Aorta (tissue), 5 donors: ENCODE measurements around the gene NRG3. TPM values are rescaled to one million over a fixed set of nuclear protein-coding genes. Genes with fewer than 3 reads are reported as not detected.
A peak's percentile ranks its signal among the peaks of the same experiment; 100 is the strongest.

Experiments
- ATAC-seq: fragments of 200-7000 bp; cut with Tn5 transposase; one replicate; pipeline ENCODE4 v1.9.1; 2022; ENCODE audit warnings: moderate library complexity; ENCODE audit not compliant: low FRiP score
- DNase-seq, 2 donors: peaks; one replicate each; pipeline ENCODE4 v3.0.0-alpha.2; 2020
- H3K27ac ChIP-seq, 2 donors: one replicate each; pipeline ENCODE4 v1.5.1; 2013; ENCODE audit warnings: low read length in 2 of 2, mild to moderate bottlenecking in 2 of 2, moderate library complexity in 2 of 2, control low read depth in 1 of 2, inconsistent platforms in 1 of 2, low read depth in 1 of 2
- H3K27me3 ChIP-seq, 2 donors: one replicate each; pipeline ENCODE4 v1.6.1; 2013; ENCODE audit warnings: control low read depth in 1 of 2, low read length in 1 of 2, mild to moderate bottlenecking in 1 of 2, moderate library complexity in 1 of 2; ENCODE audit not compliant: insufficient read depth in 2 of 2, control insufficient read depth in 1 of 2
- H3K36me3 ChIP-seq, 2 donors: one replicate each; pipeline ENCODE4 v1.6.1; 2013; ENCODE audit warnings: control low read depth in 1 of 2, low read length in 1 of 2, mild to moderate bottlenecking in 1 of 2; ENCODE audit not compliant: insufficient read depth in 2 of 2, control insufficient read depth in 1 of 2
- H3K4me1 ChIP-seq, 2 donors: one replicate each; pipeline ENCODE4 v1.6.1; 2013; ENCODE audit warnings: low read length in 2 of 2, control low read depth in 1 of 2, mild to moderate bottlenecking in 1 of 2, moderate library complexity in 1 of 2; ENCODE audit not compliant: insufficient read depth in 2 of 2, control insufficient read depth in 1 of 2
- H3K4me3 ChIP-seq, 2 donors: one replicate each; pipeline ENCODE4 v1.5.1; 2013; ENCODE audit warnings: low read length in 2 of 2, control low read depth in 1 of 2, mild to moderate bottlenecking in 1 of 2
- H3K9me3 ChIP-seq: one replicate; pipeline ENCODE4 v1.6.1; 2013; ENCODE audit warnings: mild to moderate bottlenecking, low read length; ENCODE audit not compliant: control insufficient read depth
- WGBS, 2 donors: extraction: QIAGEN DNeasy Blood & Tissue Kit; methylation state at CpG; one replicate each; pipeline ENCODE4 v1.1.7; 2013; 5-methylcytosine and 5-hydroxymethylcytosine counted together
- intact Hi-C, 2 donors: fragments of 100-400 bp; cut with DNase I; formaldehyde crosslinking; loops; one replicate each; pipeline versions ENCODE4 v1.14.2 to v1.15.0; 2022
- long read RNA-seq, 2 donors: library from polyadenylated mRNA; unstranded; transcript quantifications; one replicate each; pipeline ENCODE4 v2.0.0, GENCODE V29; 2020 to 2021
- polyA plus RNA-seq, 2 donors: library from polyadenylated mRNA; stranded (reverse); fragments of 200-250 nt; gene quantifications; one replicate each; pipeline ENCODE4 v1.2.3, GENCODE V29; 2013
- total RNA-seq, 2 donors: library from RNA; stranded (reverse); fragmentation: NEBNext Ultra II Directional; extraction: Animal tissue kit (Norgen Biotek cat#: 25700); gene quantifications; one replicate each; pipeline ENCODE4 v1.2.1, GENCODE V29; 2021
- donor health status: healthy with polysubstance abuse.
- donor health status: Bipolar disorder and iron deficiency.
- donor health status: DM: no; HTN: no; CAD: no.
- donor health status: DM: no; HTN: no; CAD: no.
- donor health status: DM: yes; HTN: yes; CAD: no.

NRG3 gene
- under 1 TPM; 0.81 to 0.87 TPM for total RNA-seq
- polyA plus RNA-seq = 1 to 10 TPM in 1 of 2 donors, under 1 TPM in 1; 0.50 to 1.1 TPM
- long read RNA-seq, donor 1 = 0 reads
- long read RNA-seq, donor 2, partial matches to known transcripts = 0 of 4 reads
- long read RNA-seq, donor 2, other reads (novel, unspliced or antisense) = 4 of 4 reads

DNA sequence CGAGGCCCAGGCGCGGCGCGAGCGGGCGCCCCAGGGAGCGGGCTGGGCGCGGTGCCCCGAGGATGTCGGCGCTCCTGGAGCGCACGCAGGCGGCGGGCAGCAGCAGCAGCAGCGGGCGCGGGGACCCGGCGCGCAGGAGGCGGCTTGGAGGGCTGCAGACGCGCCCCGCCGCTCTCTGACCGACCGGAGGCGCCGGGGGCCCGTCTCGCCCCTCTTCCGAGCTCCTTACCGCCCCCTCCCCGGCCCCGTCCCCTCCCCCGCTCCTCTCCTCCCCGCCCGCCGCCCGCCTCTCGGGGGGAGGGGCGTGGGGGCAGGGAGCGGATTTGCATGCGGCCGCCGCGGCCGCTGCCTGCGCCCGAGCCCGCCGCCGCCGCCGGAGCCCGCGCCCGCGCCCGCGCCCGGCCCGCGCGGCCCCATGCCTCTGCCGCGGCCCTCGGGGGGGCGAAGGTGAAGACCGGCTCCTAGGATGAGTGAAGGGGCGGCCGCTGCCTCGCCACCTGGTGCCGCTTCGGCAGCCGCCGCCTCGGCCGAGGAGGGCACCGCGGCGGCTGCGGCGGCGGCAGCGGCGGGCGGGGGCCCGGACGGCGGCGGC lies at the start of gene NRG3:
NRG3 (plus strand) TSS at position 320 of the 592 bp plus-strand sequence.
- Histone ChIP-seq H3K36me3 (no peaks in the 10 kb centered on the region), H3K27ac (no peak within 1 kb of the TSS), H3K4me3 (peak within 1 kb of the TSS; percentile 4 to 76), H3K9me3 (no peaks in the 10 kb centered on the region), H3K27me3 (peaks cover 0 to 2% of the 10 kb centered on the region in 2 donors), H3K4me1 (no peaks in the 10 kb centered on the region)
- no peak for DNase-seq
- intact Hi-C loops = no loop called here
- WGBS, 2 donors = 1 to 3% methylated on average over 14 to 95 of the region's 95 CpGs
- no peak for ATAC-seq

DNA sequence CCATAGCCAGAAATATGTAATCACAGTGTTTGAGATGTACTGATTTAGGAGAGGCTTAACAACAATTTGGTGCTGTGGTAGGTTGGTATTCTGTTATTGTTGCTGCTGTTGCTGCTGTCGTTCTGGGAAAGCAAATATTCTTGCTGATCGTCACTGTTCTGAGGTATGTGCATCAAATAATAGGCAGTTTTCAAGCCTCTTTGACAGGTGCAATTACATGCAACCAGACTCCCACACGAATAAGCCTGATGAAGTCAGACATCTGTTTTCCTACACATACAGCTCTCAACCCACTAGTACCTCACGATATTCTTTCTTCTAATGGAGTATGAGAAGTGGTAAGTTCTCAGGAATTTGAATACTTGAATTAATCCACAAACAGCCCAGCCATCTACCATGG lies 46.7 kb upstream of the NRG3 start:
- Histone ChIP-seq H3K9me3 (peaks cover 3% of the 10 kb centered on the region), H3K27me3 (no peaks in the 10 kb centered on the region), H3K4me1 (no peaks in the 10 kb centered on the region), H3K4me3 (no peak overlapping the region), H3K36me3 (no peaks in the 10 kb centered on the region), H3K27ac (no peak overlapping the region)
- intact Hi-C loops = no loop called here
- ATAC-seq = no peak
- no peak for DNase-seq
- WGBS, 2 donors = 58 to 66% methylated on average over 4 of the region's 4 CpGs

DNA sequence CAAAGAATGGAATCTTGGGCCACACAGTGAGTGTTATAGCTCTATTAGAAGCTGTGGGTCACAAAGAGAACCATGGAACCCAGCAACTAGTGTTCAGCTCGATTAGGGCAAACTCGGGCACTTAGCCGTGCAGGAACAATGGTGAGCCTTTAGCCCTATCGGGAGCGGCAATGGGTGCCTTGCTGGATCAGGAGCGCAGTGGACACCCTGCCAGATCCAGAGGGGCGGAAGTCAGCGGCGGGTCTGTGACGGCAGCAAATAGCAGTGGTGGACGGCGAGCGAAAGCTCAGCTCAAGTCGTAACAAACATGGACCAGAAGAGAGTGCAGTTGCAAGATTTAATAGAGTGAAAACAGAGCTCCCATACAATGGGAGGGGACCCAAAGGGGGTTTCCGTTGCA lies 43.9 kb upstream of the NRG3 start:
- peak in 1 of 2 donors; percentile 57 for DNase-seq
- Histone ChIP-seq H3K27me3 (no peaks in the 10 kb centered on the region), H3K27ac (no peak overlapping the region), H3K9me3 (peaks cover 3% of the 10 kb centered on the region), H3K4me3 (no peak overlapping the region), H3K36me3 (no peaks in the 10 kb centered on the region), H3K4me1 (no peaks in the 10 kb centered on the region)
- intact Hi-C loops = no loop called here
- 92 to 97% methylated on average over 15 of the region's 15 CpGs for WGBS, 2 donors
- no peak for ATAC-seq

DNA sequence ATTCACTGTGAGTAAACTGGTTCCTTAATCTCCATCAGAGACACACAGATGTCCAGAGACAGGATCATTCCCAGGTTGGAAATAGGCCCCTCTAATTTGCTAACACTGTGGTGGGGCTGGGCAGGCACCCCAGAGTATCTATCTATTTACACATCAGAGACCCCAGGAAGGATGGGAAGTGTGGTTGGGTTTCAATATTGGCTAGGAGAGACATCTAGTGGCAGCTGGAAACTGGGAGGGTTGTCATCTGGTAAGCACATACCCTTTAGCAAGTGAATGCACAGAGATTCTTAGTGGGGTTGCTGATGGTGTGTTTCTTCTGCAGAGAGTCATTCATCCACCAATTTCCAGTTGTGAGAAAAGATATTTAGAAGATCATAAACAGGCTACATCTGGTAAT lies 36.0 kb upstream of the NRG3 start:
- no peaks in the 10 kb centered on the region for H3K9me3 ChIP-seq
- no peak overlapping the region for H3K27ac ChIP-seq
- H3K4me3 ChIP-seq = no peak overlapping the region
- no peak for DNase-seq
- no peaks in the 10 kb centered on the region for H3K36me3 ChIP-seq
- no peaks in the 10 kb centered on the region for H3K27me3 ChIP-seq
- no peaks in the 10 kb centered on the region for H3K4me1 ChIP-seq
- intact Hi-C loops = no loop called here
- ATAC-seq = no peak

DNA sequence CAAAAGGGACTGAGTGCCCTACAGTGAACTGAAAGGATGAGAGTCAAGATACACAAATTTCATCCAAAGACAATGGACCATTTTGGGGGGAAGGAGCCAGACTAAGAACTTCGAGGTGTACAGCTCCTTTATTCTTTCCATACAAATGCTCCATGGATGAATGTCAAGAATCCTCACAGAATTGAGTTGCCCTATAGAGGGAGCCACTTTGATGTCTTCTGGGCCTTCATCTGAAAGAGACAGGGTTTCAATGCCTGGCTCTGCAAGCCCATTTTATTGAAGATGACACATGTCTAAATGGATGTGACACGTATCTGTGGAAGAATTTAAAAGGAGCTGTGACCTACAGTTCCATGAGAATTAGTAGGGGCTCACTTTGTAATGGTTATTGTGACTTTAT lies 32.0 kb upstream of the NRG3 start:
- Histone ChIP-seq H3K36me3 (no peaks in the 10 kb centered on the region), H3K9me3 (peaks cover 2% of the 10 kb centered on the region), H3K4me3 (no peak overlapping the region), H3K27ac (no peak overlapping the region), H3K27me3 (no peaks in the 10 kb centered on the region), H3K4me1 (no peaks in the 10 kb centered on the region)
- WGBS, 2 donors = 76 to 85% methylated on average over 2 of the region's 2 CpGs
- intact Hi-C loops = no loop called here
- DNase-seq = no peak
- no peak for ATAC-seq

DNA sequence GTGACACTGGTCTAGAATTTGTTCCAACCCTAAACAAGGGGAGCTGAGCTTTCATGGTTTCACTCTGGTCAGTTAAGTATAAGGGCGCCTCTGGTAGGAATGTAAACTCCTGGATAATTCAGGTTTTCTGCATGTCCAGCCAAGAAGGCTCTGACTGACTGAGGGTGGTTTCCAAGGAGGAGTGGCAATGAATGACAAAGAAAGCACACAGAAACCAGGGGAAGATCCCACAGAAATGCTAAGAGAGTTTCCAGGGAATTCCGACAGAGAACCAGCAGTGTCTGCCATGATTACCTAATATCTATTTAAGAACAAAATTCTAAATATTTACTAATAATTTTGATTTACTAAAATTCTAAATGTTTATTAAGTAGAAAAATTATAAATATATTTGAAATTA lies 27.3 kb upstream of the NRG3 start:
- no peak overlapping the region for H3K27ac ChIP-seq
- ATAC-seq (no peak), DNase-seq (no peak)
- H3K27me3 ChIP-seq = no peaks in the 10 kb centered on the region
- 93 to 96% methylated on average over 2 of the region's 2 CpGs for WGBS, 2 donors
- H3K4me3 ChIP-seq = no peak overlapping the region
- H3K9me3 ChIP-seq = peaks cover 2% of the 10 kb centered on the region
- no peaks in the 10 kb centered on the region for H3K4me1 ChIP-seq
- intact Hi-C loops = no loop called here
- H3K36me3 ChIP-seq = no peaks in the 10 kb centered on the region

DNA sequence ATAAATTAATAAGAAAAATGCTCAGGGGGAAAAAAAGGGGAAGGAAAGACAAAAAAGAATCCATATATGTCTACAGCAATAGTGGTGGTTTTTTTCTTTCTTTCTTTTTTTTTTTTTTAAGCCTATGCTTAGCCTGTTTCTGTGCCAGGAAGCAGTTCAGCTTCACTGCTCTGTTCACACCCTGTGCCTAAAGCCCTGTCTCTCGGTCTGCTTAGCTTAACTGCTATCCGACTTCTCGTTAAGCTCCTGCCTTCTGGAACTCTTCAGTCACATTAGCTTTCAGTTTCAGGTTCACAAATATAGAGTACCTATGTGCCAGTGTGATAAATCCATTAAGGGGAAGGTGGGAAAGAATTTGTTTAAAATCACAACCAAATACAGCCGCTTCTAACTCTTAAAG lies 26.5 kb upstream of the NRG3 start:
- ATAC-seq (no peak), DNase-seq (no peak)
- Histone ChIP-seq H3K4me1 (no peaks in the 10 kb centered on the region), H3K27me3 (no peaks in the 10 kb centered on the region), H3K36me3 (no peaks in the 10 kb centered on the region), H3K4me3 (no peak overlapping the region), H3K9me3 (peaks cover 2% of the 10 kb centered on the region), H3K27ac (no peak overlapping the region)
- intact Hi-C loops = no loop called here
- WGBS, 2 donors = 33 to 40% methylated on average over 4 of the region's 4 CpGs

DNA sequence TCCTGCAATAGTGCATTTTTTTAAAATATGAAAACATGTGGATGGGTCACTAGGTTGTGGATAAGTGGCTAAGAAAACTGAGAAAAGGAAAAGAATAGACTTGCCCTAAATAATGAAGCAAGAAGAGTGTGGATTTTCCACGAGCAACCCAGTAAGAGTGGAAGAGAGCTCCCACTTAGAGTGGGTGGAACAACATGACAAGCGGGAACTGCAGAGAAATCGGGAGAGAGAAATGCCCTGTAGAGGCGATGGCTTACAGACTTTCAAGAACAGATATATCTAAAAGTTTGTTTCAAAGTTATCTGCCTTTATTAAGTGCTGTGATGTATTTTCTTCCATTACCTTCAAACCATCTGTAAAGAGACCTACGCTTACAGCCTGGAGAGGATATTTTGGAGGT lies 26.1 kb upstream of the NRG3 start:
- 79 to 82% methylated on average over 5 of the region's 5 CpGs for WGBS, 2 donors
- DNase-seq = no peak
- Histone ChIP-seq H3K9me3 (peaks cover 2% of the 10 kb centered on the region), H3K36me3 (no peaks in the 10 kb centered on the region), H3K4me1 (no peaks in the 10 kb centered on the region), H3K27me3 (no peaks in the 10 kb centered on the region), H3K27ac (no peak overlapping the region), H3K4me3 (no peak overlapping the region)
- intact Hi-C loops = no loop called here
- ATAC-seq = no peak

DNA sequence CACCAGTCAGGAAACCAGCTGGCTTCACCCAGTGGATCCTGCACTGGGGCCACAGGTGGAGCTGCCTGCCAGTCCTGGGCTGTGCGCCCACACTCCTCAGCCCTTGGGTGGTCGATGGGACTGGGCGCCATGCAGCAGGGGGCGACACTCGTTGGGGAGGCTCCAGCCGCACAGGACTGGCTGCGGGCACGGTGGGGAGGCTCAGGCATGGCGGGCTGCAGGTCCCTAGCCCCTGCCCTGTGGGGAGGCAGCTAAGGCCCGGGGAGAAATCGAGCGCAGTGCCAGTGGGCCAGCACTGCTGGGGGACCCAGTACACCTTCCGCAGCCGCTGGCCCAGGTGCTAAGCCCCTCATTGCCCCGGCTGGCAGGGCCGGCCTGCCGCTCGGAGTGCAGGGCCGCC lies 12.4 kb upstream of the NRG3 start:
- no peaks in the 10 kb centered on the region for H3K27me3 ChIP-seq
- H3K36me3 ChIP-seq = no peaks in the 10 kb centered on the region
- H3K4me1 ChIP-seq = no peaks in the 10 kb centered on the region
- ATAC-seq = no peak
- H3K27ac ChIP-seq = no peak overlapping the region
- no peak overlapping the region for H3K4me3 ChIP-seq
- WGBS, 2 donors = 97 to 98% methylated on average over 19 of the region's 19 CpGs
- DNase-seq = no peak
- peaks cover 2% of the 10 kb centered on the region for H3K9me3 ChIP-seq
- intact Hi-C loops = no loop called here
